Skeletal muscle tissue (tissue), 4 donors: Measurements from ENCODE around the gene CLASP1. TPM values are rescaled to one million over a fixed set of nuclear protein-coding genes. Genes with fewer than 3 reads are reported as not detected.
A peak's percentile ranks its signal among the peaks of the same experiment; 100 is the strongest.

Experiments
- H3K27ac ChIP-seq: one replicate; pipeline ENCODE4 v1.7.0; 2013; ENCODE audit warnings: mild to moderate bottlenecking, low read depth, low read length, inconsistent platforms
- H3K27me3 ChIP-seq, 3 donors: one replicate each; pipeline ENCODE4 v1.7.0; 2013; ENCODE audit warnings: low read length in 3 of 3; ENCODE audit not compliant: control insufficient read depth in 3 of 3, insufficient read depth in 3 of 3
- H3K36me3 ChIP-seq, 3 donors: one replicate each; pipeline ENCODE4 v1.7.0; 2013; ENCODE audit warnings: low read length in 3 of 3; ENCODE audit not compliant: control insufficient read depth in 3 of 3, insufficient read depth in 3 of 3
- H3K4me1 ChIP-seq, 3 donors: one replicate each; pipeline ENCODE4 v1.7.0; 2013; ENCODE audit warnings: low read length in 3 of 3, mild to moderate bottlenecking in 3 of 3; ENCODE audit not compliant: control insufficient read depth in 3 of 3, insufficient read depth in 3 of 3
- H3K4me3 ChIP-seq, 3 donors: one replicate each; pipeline ENCODE4 v1.7.0; 2013; ENCODE audit warnings: low read length in 3 of 3
- H3K9ac ChIP-seq, 3 donors: one replicate each; pipeline ENCODE4 v1.7.0; 2013; ENCODE audit warnings: low read length in 3 of 3, mild to moderate bottlenecking in 3 of 3, moderate library complexity in 2 of 3, low read depth in 1 of 3
- H3K9me3 ChIP-seq, 3 donors: one replicate each; pipeline ENCODE4 v1.7.0; 2013; ENCODE audit warnings: low read length in 3 of 3; ENCODE audit not compliant: control insufficient read depth in 3 of 3
- total RNA-seq: library from RNA; depleted of rRNA; stranded (reverse); fragments of >200 nt; gene quantifications from one replicate; pipeline ENCODE4 v1.2.3, GENCODE V29; 2014
- donor health status: Osteomylitis.

The CLASP1 gene
- total RNA-seq, 1 donor from 2014 or later = 74.1 TPM

DNA sequence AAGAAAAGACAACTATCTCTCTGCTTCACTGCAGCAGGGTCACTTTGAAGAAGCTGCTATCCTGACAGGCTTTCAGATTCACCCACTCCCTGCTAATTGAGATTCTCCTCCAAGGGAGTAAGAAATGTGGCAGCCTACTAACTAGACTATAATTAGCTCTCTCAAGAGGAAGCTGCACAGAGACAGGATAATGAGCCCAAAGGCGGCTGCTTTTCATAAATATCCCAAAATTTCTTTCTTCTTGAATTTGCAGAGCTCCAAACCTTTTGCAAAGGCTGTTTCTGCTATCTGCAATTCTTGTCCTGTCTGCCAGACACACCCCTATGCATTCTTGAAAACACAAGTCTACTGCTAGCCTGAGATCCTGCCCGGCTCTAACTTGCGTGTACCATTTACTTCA, 172.6 kb downstream of the CLASP1 start:
- peak overlapping the region in 1 of 3 donors; percentile 20 for H3K4me3 ChIP-seq
- H3K27me3 ChIP-seq = no peaks in the 10 kb centered on the region
- H3K9ac ChIP-seq = no peak overlapping the region
- no peak overlapping the region for H3K27ac ChIP-seq
- H3K4me1 ChIP-seq = peaks cover 33 to 59% (median 36%) of the 10 kb centered on the region in 3 donors
- no peaks in the 10 kb centered on the region for H3K36me3 ChIP-seq
- no peaks in the 10 kb centered on the region for H3K9me3 ChIP-seq

DNA sequence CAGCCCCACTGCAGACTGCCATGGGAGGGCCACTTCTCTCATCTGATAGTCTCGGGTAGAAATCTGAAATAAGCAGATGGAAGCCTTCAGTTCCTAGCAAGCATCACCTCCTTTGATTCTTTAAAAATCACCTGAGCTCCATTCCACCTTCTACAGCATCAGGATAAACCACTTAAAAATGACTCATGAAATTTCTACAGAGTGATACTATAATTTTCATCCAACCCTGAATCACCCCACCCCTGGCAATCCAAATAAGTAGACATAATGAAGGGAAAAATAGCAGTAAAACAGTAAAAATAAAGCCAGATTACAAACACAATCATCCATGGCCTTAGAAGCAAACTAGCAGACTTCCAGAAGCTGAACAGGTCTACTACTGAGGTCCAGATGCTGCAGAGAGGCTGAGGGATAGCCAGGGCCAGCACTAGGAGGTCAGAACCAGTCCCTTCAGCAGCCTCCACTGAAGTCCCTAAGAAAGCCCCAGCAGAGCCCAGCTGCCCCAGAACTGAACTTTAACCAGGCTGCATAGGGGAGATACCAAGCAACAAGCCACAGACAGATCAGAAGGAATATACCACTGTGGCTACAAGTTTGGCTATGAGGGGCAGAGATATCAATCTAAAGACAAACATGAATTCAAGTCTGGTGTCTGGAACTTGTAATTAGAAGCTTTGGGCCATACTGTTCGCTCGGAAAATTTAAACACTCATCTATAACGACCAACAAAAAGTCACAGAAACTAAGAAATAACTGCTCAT, 173.3 kb downstream of the CLASP1 start:
- Histone ChIP-seq H3K4me3 (peak overlapping the region in 1 of 3 donors; percentile 20), H3K36me3 (no peaks in the 10 kb centered on the region), H3K4me1 (peaks cover 32 to 52% (median 35%) of the 10 kb centered on the region in 3 donors), H3K9ac (peak overlapping the region in 2 of 3 donors; percentile 4 to 18), H3K27ac (no peak overlapping the region), H3K27me3 (no peaks in the 10 kb centered on the region), H3K9me3 (no peaks in the 10 kb centered on the region)

DNA sequence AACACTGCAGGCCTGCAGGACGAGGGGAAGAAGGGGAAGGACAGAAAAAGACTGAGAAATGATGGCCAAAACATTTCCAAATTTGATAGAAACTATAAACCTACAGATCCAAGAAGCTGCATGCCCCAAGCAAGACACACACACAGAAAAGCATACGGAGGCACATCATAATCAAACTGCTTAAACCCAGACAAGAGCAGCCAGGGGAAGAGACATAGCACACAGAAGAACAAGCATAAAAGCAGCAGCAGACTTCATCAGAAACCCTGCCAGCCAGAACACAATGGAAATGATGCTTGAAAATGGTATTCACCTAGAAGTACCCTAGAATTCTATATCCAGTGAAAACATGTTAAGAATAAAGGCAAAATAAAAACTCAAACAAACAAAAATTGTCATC, 175.8 kb downstream of the CLASP1 start:
- Histone ChIP-seq H3K9me3 (no peaks in the 10 kb centered on the region), H3K27me3 (no peaks in the 10 kb centered on the region), H3K4me3 (no peak overlapping the region), H3K4me1 (peaks cover 15 to 30% (median 18%) of the 10 kb centered on the region in 3 donors), H3K9ac (no peak overlapping the region), H3K36me3 (peaks cover 12 to 13% (median 12%) of the 10 kb centered on the region in 3 donors), H3K27ac (no peak overlapping the region)

DNA sequence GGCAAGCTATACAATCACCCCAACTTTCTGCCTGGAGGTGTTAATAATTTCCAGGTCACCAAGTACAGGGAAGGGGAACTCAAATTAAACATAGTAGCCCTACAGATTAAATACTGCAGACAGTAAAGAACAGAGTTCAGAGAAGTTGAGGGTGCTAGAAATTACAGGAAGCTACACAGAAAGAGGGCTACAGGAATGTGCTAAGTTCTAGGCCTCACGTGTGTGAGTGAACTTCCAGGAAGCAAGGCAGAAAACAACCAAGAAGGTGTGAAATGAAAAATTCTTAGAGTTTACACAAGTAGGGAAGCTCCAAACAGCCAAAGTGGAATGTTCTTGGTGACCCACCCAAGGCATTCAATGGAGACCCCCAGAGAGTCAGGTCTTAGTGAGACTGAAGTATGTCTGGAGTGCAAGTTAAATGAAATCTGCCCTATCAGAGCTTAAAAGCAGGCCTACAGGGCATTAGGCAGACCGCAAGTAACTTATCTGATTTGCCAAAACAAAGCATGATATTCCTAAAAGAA, 176.7 kb downstream of the CLASP1 start:
- Histone ChIP-seq H3K27me3 (no peaks in the 10 kb centered on the region), H3K36me3 (peaks cover 15 to 20% (median 19%) of the 10 kb centered on the region in 3 donors), H3K9me3 (no peaks in the 10 kb centered on the region), H3K4me3 (no peak overlapping the region), H3K27ac (no peak overlapping the region), H3K9ac (no peak overlapping the region), H3K4me1 (peaks cover 15 to 29% (median 18%) of the 10 kb centered on the region in 3 donors)

DNA sequence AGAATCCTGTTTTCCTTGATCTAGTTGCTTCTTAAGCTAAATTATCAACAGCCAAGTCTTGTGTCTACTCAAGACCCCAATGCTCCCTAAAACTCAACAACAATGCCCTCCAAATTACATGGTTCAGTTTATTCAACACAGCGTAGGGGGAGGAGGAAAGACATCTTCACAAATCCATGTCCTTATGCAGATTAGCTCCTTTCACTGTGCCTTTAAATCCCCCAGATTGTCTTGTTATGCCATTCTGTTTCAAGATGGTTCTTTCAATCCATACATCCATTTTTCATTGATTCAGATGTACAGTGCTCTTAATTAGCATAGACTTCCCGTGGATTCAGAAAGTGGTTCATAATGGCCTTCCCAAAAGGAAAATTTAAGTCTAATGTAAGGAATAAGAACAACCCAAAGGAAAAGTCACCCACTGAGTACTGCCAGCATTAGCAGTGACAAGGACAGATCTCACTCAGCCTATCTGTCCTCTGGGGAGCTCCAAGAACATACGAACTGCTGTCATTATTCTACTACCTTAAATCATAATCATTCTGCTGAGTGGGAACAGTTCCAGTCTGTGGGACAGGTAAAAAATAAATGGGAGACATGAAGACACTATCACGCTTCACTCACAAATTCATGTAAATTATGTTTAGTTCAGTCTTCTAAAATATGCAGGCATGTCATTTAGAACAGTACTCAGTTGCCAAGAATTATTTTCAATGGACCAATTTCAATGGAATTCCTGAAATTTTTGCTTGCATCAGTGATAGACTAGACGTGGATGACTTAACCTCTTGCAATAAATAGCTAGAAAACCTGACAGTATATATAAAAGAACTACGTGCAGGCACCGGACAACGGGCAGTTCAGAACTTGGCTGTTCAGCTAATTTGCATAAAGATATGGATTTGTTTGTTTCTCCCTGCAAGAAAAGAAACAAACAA, 177.5 kb downstream of the CLASP1 start:
- no peaks in the 10 kb centered on the region for H3K27me3 ChIP-seq
- no peak overlapping the region for H3K9ac ChIP-seq
- peaks cover 13 to 26% (median 15%) of the 10 kb centered on the region in 3 donors for H3K4me1 ChIP-seq
- no peaks in the 10 kb centered on the region for H3K9me3 ChIP-seq
- no peak overlapping the region for H3K4me3 ChIP-seq
- H3K27ac ChIP-seq = no peak overlapping the region
- H3K36me3 ChIP-seq = peaks cover 17 to 24% (median 21%) of the 10 kb centered on the region in 3 donors

DNA sequence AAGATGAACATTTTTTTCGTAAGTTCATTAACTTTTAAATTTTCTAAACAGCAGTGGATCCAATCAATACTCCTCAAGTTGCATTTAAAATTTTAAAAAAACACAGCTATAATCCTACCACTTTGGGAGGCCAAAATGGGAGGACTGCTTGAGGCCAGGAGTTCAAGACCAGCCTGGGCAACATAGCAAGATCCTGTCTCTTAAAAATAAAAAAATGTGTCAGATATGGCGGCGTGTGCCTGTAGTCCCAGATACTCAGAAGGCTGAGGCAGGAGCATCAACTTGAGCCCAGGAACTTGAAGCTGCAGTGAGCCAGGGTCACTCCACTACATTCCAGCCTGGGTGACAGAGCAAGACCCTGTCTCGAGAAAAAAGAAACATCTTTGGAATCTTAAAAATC, 178.3 kb downstream of the CLASP1 start:
- Histone ChIP-seq H3K27me3 (no peaks in the 10 kb centered on the region), H3K36me3 (peaks cover 24 to 31% (median 27%) of the 10 kb centered on the region in 3 donors), H3K9me3 (no peaks in the 10 kb centered on the region), H3K27ac (no peak overlapping the region), H3K4me1 (peaks cover 5 to 17% (median 7%) of the 10 kb centered on the region in 3 donors), H3K9ac (no peak overlapping the region), H3K4me3 (no peak overlapping the region)

DNA sequence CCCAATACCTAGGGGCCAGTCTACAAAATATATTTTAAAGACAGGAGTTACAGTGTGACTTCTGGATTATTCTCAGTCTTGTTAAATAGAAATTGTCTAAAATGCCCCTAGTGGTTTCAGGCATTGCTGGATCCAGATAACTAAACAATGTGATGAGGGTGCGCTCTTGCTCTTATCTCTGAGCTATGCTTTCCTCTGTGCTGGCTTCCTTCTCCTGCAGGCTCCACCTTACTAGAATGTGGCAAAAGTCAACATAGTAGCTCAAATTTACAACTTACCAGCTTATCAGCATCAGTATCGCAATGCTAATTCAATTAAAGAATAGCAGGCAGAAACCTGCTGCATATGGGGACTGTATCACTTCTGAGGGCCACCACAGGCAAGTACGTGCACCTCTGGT, 179.9 kb downstream of the CLASP1 start:
- H3K4me1 ChIP-seq = peaks cover 0 to 5% (median 0%) of the 10 kb centered on the region in 3 donors
- H3K27ac ChIP-seq = no peak overlapping the region
- no peak overlapping the region for H3K9ac ChIP-seq
- no peak overlapping the region for H3K4me3 ChIP-seq
- H3K27me3 ChIP-seq = no peaks in the 10 kb centered on the region
- H3K36me3 ChIP-seq = peaks cover 24 to 31% (median 27%) of the 10 kb centered on the region in 3 donors
- H3K9me3 ChIP-seq = no peaks in the 10 kb centered on the region

DNA sequence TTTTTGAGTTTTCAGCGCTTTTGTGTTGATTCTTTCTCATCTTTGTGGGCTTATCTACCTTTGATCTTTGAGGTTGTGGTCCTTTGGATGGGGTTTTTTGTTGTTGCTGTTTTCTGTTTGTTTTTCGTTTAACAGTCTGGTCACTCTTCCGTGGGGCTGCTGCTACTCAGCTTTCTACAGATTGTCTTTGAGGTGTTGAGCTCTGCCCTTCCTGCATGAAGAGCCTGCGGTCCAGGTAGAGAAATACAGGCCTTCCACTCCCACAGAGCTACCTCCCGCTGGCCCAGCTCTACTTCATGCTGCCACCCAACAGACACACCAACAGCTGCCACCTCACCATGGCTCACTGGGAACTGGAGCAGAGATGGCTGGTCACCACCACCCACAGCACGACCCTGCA, 180.3 kb downstream of the CLASP1 start:
- Histone ChIP-seq H3K4me3 (no peak overlapping the region), H3K9ac (no peak overlapping the region), H3K27me3 (no peaks in the 10 kb centered on the region), H3K4me1 (peaks cover 0 to 5% (median 0%) of the 10 kb centered on the region in 3 donors), H3K27ac (no peak overlapping the region), H3K36me3 (peaks cover 24 to 31% (median 27%) of the 10 kb centered on the region in 3 donors), H3K9me3 (no peaks in the 10 kb centered on the region)

DNA sequence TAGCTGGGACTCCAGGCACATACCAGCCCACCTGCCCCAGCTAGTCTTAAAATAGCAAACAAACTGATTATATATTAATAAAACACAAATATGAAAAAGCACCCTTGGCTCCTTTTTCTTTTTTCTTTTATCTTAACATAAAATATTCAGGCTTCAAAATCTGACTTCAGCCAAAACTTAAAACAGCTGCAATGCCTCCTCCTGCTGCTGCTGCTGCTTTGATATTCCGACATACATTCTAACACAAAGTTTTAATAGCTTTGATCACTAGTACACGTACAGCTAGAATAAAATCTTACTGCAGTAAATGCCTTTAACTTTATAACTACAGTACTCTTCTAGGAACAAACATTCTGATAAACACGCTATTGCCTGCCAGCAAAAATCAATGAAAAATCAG, 190.0 kb downstream of the CLASP1 start:
- Histone ChIP-seq H3K27me3 (no peaks in the 10 kb centered on the region), H3K4me1 (no peaks in the 10 kb centered on the region), H3K9ac (no peak overlapping the region), H3K9me3 (no peaks in the 10 kb centered on the region), H3K36me3 (peaks cover 19 to 59% (median 51%) of the 10 kb centered on the region in 3 donors), H3K27ac (no peak overlapping the region), H3K4me3 (no peak overlapping the region)
